Neural cell (in vitro differentiated cells): Measurements from ENCODE around the gene TRIM63. TPM values are rescaled to one million over a fixed set of nuclear protein-coding genes. Genes with fewer than 3 reads are reported as not detected.

Source experiments
- H2AFZ ChIP-seq: fragments of 200-600, 300-800 bp; sonication (generic), shearing (Covaris generic); 2 replicates; pipeline ENCODE4 v1.6.0; 2014; ENCODE audit warnings: low read depth, mild to moderate bottlenecking, antibody characterized with exemption, low read length, moderate library complexity
- H3F3A ChIP-seq: fragments of 200-600 bp; shearing (Covaris generic); 2 replicates; pipeline ENCODE4 v1.6.1; 2016; ENCODE audit warnings: mild to moderate bottlenecking, moderate library complexity, mixed read lengths, antibody characterized with exemption, low read length; ENCODE audit not compliant: insufficient read depth, poor library complexity, severe bottlenecking
- H3K27ac ChIP-seq: fragments of 200-600, 300-800 bp; sonication (generic), shearing (Covaris generic); 2 replicates; pipeline ENCODE4 v1.5.1; 2014; ENCODE audit warnings: mild to moderate bottlenecking, low read length, moderate library complexity
- H3K27me3 ChIP-seq: fragments of 300-800, 200-600 bp; sonication (generic), shearing (Covaris generic); 2 replicates; pipeline ENCODE4 v1.6.0; 2014; ENCODE audit warnings: mild to moderate bottlenecking, low read depth, low read length, moderate library complexity; ENCODE audit not compliant: insufficient read depth
- H3K36me3 ChIP-seq: fragments of 300-800, 200-600 bp; sonication (generic), shearing (Covaris generic); 2 replicates; pipeline ENCODE4 v1.5.1; 2014; ENCODE audit warnings: mild to moderate bottlenecking, antibody characterized with exemption, low read length, moderate library complexity; ENCODE audit not compliant: insufficient read depth
- H3K4me2 ChIP-seq: fragments of 300-800, 200-600 bp; sonication (generic), shearing (Covaris generic); 2 replicates; pipeline ENCODE4 v1.6.0; 2014; ENCODE audit warnings: mild to moderate bottlenecking, low read length
- H3K4me3 ChIP-seq: fragments of 300-800, 200-600 bp; sonication (generic), shearing (Covaris generic); 2 replicates; pipeline ENCODE4 v1.5.1; 2014; ENCODE audit warnings: mild to moderate bottlenecking, low read length, moderate library complexity
- H3K79me2 ChIP-seq: fragments of 200-600 bp; shearing (Covaris generic); replicated peaks from 2 replicates; pipeline ENCODE4 v1.6.0; 2014; ENCODE audit warnings: mild to moderate bottlenecking, low read length, moderate library complexity; ENCODE audit not compliant: insufficient read depth
- H3K9ac ChIP-seq: fragments of 300-800, 200-600 bp; sonication (generic), shearing (Covaris generic); 2 replicates; pipeline ENCODE4 v1.6.1; 2016; ENCODE audit warnings: mild to moderate bottlenecking, low read length, mixed read lengths
- H3K9me2 ChIP-seq: fragments of 200-600 bp; shearing (Covaris generic); 2 replicates; pipeline ENCODE4 v1.6.1; 2016; ENCODE audit warnings: mild to moderate bottlenecking, low read length, mixed read lengths; ENCODE audit not compliant: insufficient read depth
- H3K9me3 ChIP-seq: fragments of 200-600, 300-800 bp; sonication (generic), shearing (Covaris generic); 2 replicates; pipeline ENCODE4 v1.6.1; 2016; ENCODE audit warnings: mild to moderate bottlenecking, mixed run types, low read length, moderate library complexity, mixed read lengths
- H4K20me1 ChIP-seq: fragments of 200-600 bp; shearing (Covaris generic); 2 replicates; pipeline ENCODE4 v1.6.1; 2016; ENCODE audit warnings: mild to moderate bottlenecking, mixed run types; ENCODE audit not compliant: insufficient read depth
- CTCF ChIP-seq: fragments of 450-650 bp; IDR thresholded peaks from 2 replicates; pipeline ENCODE4 v1.5.1; 2014; ENCODE audit warnings: antibody characterized with exemption, mild to moderate bottlenecking, moderate library complexity; ENCODE audit not compliant: poor library complexity, severe bottlenecking
- EP300 ChIP-seq: fragments of 450-650 bp; conservative IDR thresholded peaks from 2 replicates; pipeline ENCODE4 v1.6.1; 2014; ENCODE audit warnings: antibody characterized with exemption, mild to moderate bottlenecking, moderate library complexity; ENCODE audit not compliant: poor library complexity, severe bottlenecking
- EZH2 ChIP-seq: fragments of 200-600, 300-800 bp; shearing (Covaris generic), sonication (generic); IDR thresholded peaks from 2 replicates; pipeline ENCODE4 v1.6.1; 2014; ENCODE audit warnings: antibody characterized with exemption, low read length, borderline replicate concordance, mild to moderate bottlenecking; ENCODE audit not compliant: insufficient read depth, poor library complexity, severe bottlenecking
- MXI1 ChIP-seq: fragments of 450-650 bp; conservative IDR thresholded peaks from 2 replicates; pipeline ENCODE4 v1.6.1; 2014; ENCODE audit warnings: antibody characterized with exemption, mild to moderate bottlenecking; ENCODE audit not compliant: poor library complexity, severe bottlenecking
- POLR2AphosphoS5 ChIP-seq: IDR thresholded peaks from 2 replicates; pipeline ENCODE4 v1.6.1; 2012
- RAD21 ChIP-seq: fragments of 450-650 bp; conservative IDR thresholded peaks from 2 replicates; pipeline ENCODE4 v1.6.1; 2014; ENCODE audit warnings: antibody characterized with exemption, mild to moderate bottlenecking, moderate library complexity
- REST ChIP-seq: IDR thresholded peaks from 2 replicates; pipeline ENCODE4 v1.6.1; 2012; ENCODE audit warnings: borderline replicate concordance
- SMC3 ChIP-seq: fragments of 450-650 bp; conservative IDR thresholded peaks from 2 replicates; pipeline ENCODE4 v1.6.1; 2014; ENCODE audit warnings: antibody characterized with exemption, mild to moderate bottlenecking, moderate library complexity; ENCODE audit not compliant: poor library complexity
- TAF1 ChIP-seq: IDR thresholded peaks from 2 replicates; pipeline ENCODE4 v1.6.1; 2012; ENCODE audit warnings: low read depth
- polyA plus RNA-seq: library from polyadenylated mRNA; depleted of rRNA; stranded (reverse); fragments of >200 nt; gene quantifications from 2 replicates; pipeline ENCODE4 v1.2.3, GENCODE V29; 2014

The TRIM63 gene
- polyA plus RNA-seq, 1 donor from 2014 or later, result not detected

GRCh38 chr1:26092422-26092821 lies 25.0 kb upstream of the TRIM63 start:
- Histone ChIP-seq H3F3A (no peaks in the 10 kb centered on the region), H3K9ac (no peak overlapping the region), H3K27ac (no peak overlapping the region), H2AFZ (no peak overlapping the region), H3K9me2 (no peaks in the 10 kb centered on the region), H3K79me2 (no peaks in the 10 kb centered on the region), H3K9me3 (no peaks in the 10 kb centered on the region), H3K27me3 (no peaks in the 10 kb centered on the region), H4K20me1 (no peaks in the 10 kb centered on the region), H3K4me3 (no peak overlapping the region), H3K36me3 (no peaks in the 10 kb centered on the region), H3K4me2 (no peak overlapping the region)
- TF ChIP-seq EP300 (no peak), POLR2AphosphoS5 (no peak), EZH2 (no peak), MXI1 (no peak), TAF1 (no peak), CTCF (no peak), REST (no peak), SMC3 (no peak), RAD21 (no peak)

GRCh38 chr1:26090893-26091292 lies 23.5 kb upstream of the TRIM63 start:
- H3K27ac ChIP-seq, result no peak overlapping the region
- H3K4me2 ChIP-seq, result no peak overlapping the region
- no peaks in the 10 kb centered on the region for H3K9me3 ChIP-seq
- no peak overlapping the region for H3K9ac ChIP-seq
- no peaks in the 10 kb centered on the region for H3K79me2 ChIP-seq
- H2AFZ ChIP-seq, result no peak overlapping the region
- no peaks in the 10 kb centered on the region for H3K27me3 ChIP-seq
- no peaks in the 10 kb centered on the region for H4K20me1 ChIP-seq
- no peaks in the 10 kb centered on the region for H3K9me2 ChIP-seq
- no peak overlapping the region for H3K4me3 ChIP-seq
- H3F3A ChIP-seq, result no peaks in the 10 kb centered on the region
- TF ChIP-seq EZH2 (no peak), MXI1 (no peak), CTCF (no peak), REST (no peak), RAD21 (no peak), POLR2AphosphoS5 (no peak), TAF1 (no peak), EP300 (no peak), SMC3 (no peak)
- no peaks in the 10 kb centered on the region for H3K36me3 ChIP-seq
